ENCODE measurements around the gene SYT11. TPM values are rescaled to one million over a fixed set of nuclear protein-coding genes. Genes with fewer than 3 reads are reported as not detected.

Gene SYT11
- total RNA-seq, 2 experiments from 2014 or later: 30.7 to 31.6 TPM

DNA sequence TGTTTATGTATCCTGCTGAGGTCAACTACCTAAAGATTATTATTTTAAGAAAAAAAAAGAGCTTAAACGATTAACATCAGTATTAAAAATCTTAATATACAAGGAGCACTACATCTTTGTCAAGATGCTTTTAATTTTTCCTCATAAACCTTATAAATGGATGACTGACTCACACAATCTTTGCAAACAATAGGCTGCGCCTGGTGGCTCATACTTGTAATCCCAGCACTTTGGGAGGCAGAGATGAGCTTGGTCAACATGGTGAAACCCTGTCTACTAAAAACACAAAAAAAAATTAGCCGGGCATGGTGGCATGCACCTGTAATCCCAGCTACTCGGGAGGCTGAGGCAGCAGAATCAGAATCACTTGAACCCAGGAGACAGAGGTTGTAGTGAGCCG, 73.1 kb downstream of the SYT11 start:
- ChIA-PET CTCF (interaction anchor here (0.5 to 6.8 kb wide), 11 partner anchors 9 to 782 kb away, joined by 3 to 61 read pairs (median 4); no protein-coding TSS in a partner anchor), POLR2A (interaction anchor here (0.6 to 4.4 kb wide), 10 partner anchors 12 to 566 kb away, joined by 3 to 68 read pairs (median 6); partner anchors contain the start of genes ARHGEF2, GON4L and SYT11)
- Mint-ChIP-seq H3K9me3 (no peaks in the 10 kb centered on the region), H3K36me3 (ENCODE audit: low read depth) (peaks cover 44% of the 10 kb centered on the region), H3K4me1 (peaks cover 48% of the 10 kb centered on the region), H3K27me3 (no peaks in the 10 kb centered on the region), H3K27ac (peak overlapping the region; percentile 41), H3K4me3 (peak overlapping the region; percentile 58)
- DNase-seq: no peak

DNA sequence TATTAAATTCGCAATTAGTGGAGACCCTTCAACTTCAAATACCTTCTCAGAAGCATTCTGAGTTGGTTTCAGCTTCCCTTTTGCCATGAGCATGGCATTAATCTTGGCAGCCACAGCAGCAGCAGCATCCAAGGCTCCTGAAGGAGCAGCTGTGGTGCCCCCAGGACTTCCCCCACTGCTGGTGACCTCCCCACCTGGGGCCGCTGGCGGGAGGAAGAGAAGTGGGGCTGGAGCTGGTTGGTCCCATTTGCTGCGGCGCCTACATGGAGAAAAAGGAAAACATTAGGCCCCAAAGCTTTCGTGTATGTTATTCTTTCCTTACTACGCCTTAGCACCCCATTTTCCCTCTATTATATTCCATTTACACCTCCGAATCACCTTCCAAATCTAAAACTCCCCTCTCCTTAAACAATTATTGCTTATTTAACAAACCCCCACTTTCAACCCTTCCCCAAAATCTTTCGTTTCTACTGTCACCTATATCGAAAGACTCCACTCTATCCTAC, 74.3 kb downstream of the SYT11 start:
- Mint-ChIP-seq H3K36me3 (ENCODE audit: low read depth) (peaks cover 34% of the 10 kb centered on the region), H3K4me1 (peaks cover 50% of the 10 kb centered on the region), H3K4me3 (no peak overlapping the region), H3K27me3 (no peaks in the 10 kb centered on the region), H3K9me3 (no peaks in the 10 kb centered on the region), H3K27ac (no peak overlapping the region)
- DNase-seq: no peak
- ChIA-PET CTCF (interaction anchor here (0.9 to 6.8 kb wide), 12 partner anchors 9 to 133 kb away, joined by 3 to 61 read pairs (median 4); no protein-coding TSS in a partner anchor), POLR2A (interaction anchor here (0.6 to 4.4 kb wide), 29 partner anchors 10 to 571 kb away, joined by 3 to 68 read pairs (median 5); partner anchors contain the start of genes ARHGEF2, GON4L, RIT1 and SMG5)

DNA sequence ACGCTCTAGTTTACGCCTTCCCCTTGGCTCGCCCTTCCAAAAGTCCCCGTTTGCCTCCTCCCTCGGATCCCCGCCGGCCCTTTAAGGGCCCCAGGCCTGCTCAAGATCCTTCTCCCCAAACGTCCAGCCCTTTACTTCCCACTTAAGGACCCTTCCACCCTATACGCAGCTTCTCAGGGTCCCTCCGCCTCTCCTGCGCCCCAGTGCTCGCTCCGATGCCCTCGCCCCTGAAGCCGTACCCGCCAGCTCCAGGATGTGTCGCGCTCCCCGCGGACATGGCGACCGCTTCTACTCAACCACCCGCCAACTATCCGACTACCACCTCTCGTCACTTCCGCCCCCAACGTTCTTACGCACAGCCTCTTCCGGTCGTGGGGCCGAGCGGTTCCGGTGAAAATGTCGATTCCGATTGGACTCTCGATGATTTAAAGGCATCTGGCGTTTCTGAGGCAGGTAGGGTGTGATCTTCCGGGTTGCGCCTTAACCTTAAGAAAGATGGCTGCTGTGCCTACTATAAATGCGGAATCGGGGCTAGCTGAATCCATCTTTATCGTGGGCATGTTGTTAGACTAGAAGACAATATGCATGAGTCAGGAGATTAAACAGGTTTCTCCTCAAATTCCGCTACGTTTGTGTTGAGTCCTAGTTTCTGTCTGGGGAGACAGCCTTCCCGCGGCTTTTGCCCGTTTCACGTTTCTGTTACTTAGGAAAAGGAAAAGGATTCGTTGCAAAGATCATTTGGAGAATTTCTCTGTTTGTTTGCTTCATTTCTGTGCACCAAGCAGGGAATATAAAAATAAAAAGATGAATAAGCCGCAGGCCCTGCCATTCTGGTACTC, 74.9 kb downstream of the SYT11 start, which contains the start of gene KHDC4:
TSS of gene KHDC4 (minus strand) at position 317 of the 839 bp plus-strand sequence. CDS start at position 277, 40 bp downstream.
- H3K4me1 Mint-ChIP-seq: peaks cover 45% of the 10 kb centered on the region

More for the DNA sequence above, 74.9 kb downstream of the SYT11 start, which contains the start of gene KHDC4:
- Mint-ChIP-seq H3K27ac (no peak within 1 kb of the TSS), H3K36me3 (ENCODE audit: low read depth) (peaks cover 29% of the 10 kb centered on the region), H3K27me3 (no peaks in the 10 kb centered on the region), H3K4me3 (no peak within 1 kb of the TSS), H3K9me3 (no peaks in the 10 kb centered on the region)
- CTCF ChIA-PET: interaction anchor here (0.5 to 6.8 kb wide), 15 partner anchors 9 to 193 kb away, joined by 3 to 61 read pairs (median 4); partner anchors contain the start of genes ARHGEF2 and SYT11
- DNase-seq: peak; percentile 97
- POLR2A ChIA-PET: interaction anchor here (0.6 to 4.4 kb wide), 31 partner anchors 10 to 397 kb away, joined by 3 to 68 read pairs (median 5); partner anchors contain the start of genes ARHGEF2, GON4L, RIT1 and SMG5

Other genes starting within 250 kb of the SYT11 start
- gene MSTO1, start 249.3 kb upstream of the SYT11 start, total RNA-seq: 10 to 100 TPM; 43.4 to 43.6 TPM
- 10 to 100 TPM; 75.2 to 80.2 TPM for gene YY1AP1, start 170.8 kb upstream of the SYT11 start, total RNA-seq
- gene DAP3, start 170.5 kb upstream of the SYT11 start, total RNA-seq: 100 to 1,000 TPM; 119 to 123 TPM
- 10 to 100 TPM; 76.4 to 76.6 TPM for gene GON4L, start 2.4 kb upstream of the SYT11 start, total RNA-seq
- 10 to 100 TPM; 25.0 to 30.9 TPM for gene RIT1, start 51.8 kb downstream of the SYT11 start, total RNA-seq
- 10 to 100 TPM; 63.8 to 71.4 TPM for gene KHDC4, start 74.8 kb downstream of the SYT11 start, total RNA-seq
- gene RXFP4, start 82.1 kb downstream of the SYT11 start, total RNA-seq: not detected
- gene ARHGEF2, start 119.0 kb downstream of the SYT11 start, total RNA-seq: 100 to 1,000 TPM; 159 to 164 TPM
- gene SSR2, start 161.4 kb downstream of the SYT11 start, total RNA-seq: 100 to 1,000 TPM; 262 to 268 TPM
- gene UBQLN4, start 194.2 kb downstream of the SYT11 start, total RNA-seq: 10 to 100 TPM; 27.0 to 31.2 TPM
- 10 to 100 TPM; 63.1 to 66.2 TPM for gene LAMTOR2, start 195.2 kb downstream of the SYT11 start, total RNA-seq
- under 1 TPM in 1 of 2 experiments, not detected in 1; 0.53 TPM for gene RAB25, start 201.6 kb downstream of the SYT11 start, total RNA-seq
- under 1 TPM in 1 of 2 experiments, not detected in 1; 0.05 TPM for gene MEX3A, start 222.9 kb downstream of the SYT11 start, total RNA-seq